ENCODE measurements around the gene EIF3I. TPM values are rescaled to one million over a fixed set of nuclear protein-coding genes. Genes with fewer than 3 reads are reported as not detected.

EIF3I gene
- total and polyA plus RNA-seq, 2 donors (not counting 1 experiment from before 2014, with no cell fraction given) = 277 to 492 TPM

DNA sequence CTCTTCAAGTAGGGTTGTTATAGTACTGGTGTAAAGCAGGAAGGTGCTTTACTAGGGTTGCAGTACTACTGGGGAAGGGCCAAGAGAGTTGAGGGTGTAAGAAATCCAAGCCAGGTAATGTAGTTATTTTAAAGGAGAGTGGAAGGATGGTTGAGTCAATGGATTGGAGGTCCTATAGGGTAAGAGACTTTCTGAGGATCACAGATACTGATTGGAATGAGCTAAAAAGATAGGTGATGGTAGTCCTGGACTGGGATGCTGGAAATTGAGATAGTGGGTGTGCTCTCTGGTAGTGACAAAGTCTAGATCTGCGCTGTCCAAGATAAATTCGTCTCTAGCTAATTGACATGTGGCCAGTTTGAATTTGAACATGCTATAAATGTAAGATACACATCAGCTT, 35.7 kb upstream of the EIF3I start:
- Histone ChIP-seq H3K4me3 (replicated peaks in 1 of 4; ENCODE audit: control extremely low read depth in 1 of 4, insufficient read depth in 1 of 4, low read depth in 3 of 4, low read length in 4 of 4) (no peak overlapping the region), H2AFZ (ENCODE audit: low read length) (no peak overlapping the region), H3K27me3 (ENCODE audit: control insufficient read depth, insufficient read depth, low read length) (no peaks in the 10 kb centered on the region), H3K27ac (ENCODE audit: insufficient read depth, low read length) (no peak overlapping the region), H3K4me1 (ENCODE audit: control insufficient read depth, extremely low read depth, insufficient read depth, low read length) (peaks cover 1% of the 10 kb centered on the region), H3K79me2 (ENCODE audit: control insufficient read depth, insufficient read depth, low read length) (peaks cover 58% of the 10 kb centered on the region), H3K9me3 (ENCODE audit: control insufficient read depth, insufficient read depth, low read depth, low read length) (no peaks in the 10 kb centered on the region), H3K36me3 (ENCODE audit: control insufficient read depth, insufficient read depth, low read length) (peaks cover 42% of the 10 kb centered on the region), H3K4me2 (ENCODE audit: extremely low read depth, insufficient read depth, low read length) (no peak overlapping the region), H4K20me1 (ENCODE audit: control insufficient read depth, extremely low read depth, insufficient read depth, low read length) (peaks cover 3% of the 10 kb centered on the region), H3K9ac (ENCODE audit: insufficient read depth, low read length) (no peak overlapping the region)
- DNase-seq (ENCODE audit: low read depth in 2 of 2) = no peak
- no peak for TF ChIP-seq EZH2 (IDR thresholded peaks at IDR 0.05; ENCODE audit: low read length, missing control alignments)
- TF ChIP-seq, protein P1, sequence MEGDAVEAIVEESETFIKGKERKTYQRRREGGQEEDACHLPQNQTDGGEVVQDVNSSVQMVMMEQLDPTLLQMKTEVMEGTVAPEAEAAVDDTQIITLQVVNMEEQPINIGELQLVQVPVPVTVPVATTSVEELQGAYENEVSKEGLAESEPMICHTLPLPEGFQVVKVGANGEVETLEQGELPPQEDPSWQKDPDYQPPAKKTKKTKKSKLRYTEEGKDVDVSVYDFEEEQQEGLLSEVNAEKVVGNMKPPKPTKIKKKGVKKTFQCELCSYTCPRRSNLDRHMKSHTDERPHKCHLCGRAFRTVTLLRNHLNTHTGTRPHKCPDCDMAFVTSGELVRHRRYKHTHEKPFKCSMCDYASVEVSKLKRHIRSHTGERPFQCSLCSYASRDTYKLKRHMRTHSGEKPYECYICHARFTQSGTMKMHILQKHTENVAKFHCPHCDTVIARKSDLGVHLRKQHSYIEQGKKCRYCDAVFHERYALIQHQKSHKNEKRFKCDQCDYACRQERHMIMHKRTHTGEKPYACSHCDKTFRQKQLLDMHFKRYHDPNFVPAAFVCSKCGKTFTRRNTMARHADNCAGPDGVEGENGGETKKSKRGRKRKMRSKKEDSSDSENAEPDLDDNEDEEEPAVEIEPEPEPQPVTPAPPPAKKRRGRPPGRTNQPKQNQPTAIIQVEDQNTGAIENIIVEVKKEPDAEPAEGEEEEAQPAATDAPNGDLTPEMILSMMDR (conservative IDR thresholded peaks at IDR 0.05 in 1 of 2, IDR thresholded peaks at IDR 0.05 in 1 of 2; ENCODE audit: low read depth in 1 of 2, low read length in 2 of 2) = no peak

DNA sequence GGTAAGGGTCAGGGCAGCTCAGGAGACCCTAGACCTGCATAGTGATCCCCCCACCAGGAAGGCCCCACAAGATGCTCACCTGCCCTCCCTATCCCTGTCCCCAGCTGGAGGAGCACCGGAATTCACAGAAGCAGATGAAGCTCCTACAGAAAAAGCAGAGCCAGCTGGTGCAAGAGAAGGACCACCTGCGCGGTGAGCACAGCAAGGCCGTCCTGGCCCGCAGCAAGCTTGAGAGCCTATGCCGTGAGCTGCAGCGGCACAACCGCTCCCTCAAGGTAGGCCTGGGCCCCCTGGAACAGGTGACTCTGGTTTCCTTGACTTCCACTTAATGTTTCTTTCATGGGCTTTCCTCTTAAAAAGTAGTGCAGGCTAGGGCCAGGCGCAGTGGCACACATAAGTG, 34.4 kb upstream of the EIF3I start:
- Histone ChIP-seq H3K27ac (ENCODE audit: insufficient read depth, low read length) (no peak overlapping the region), H2AFZ (ENCODE audit: low read length) (no peak overlapping the region), H4K20me1 (ENCODE audit: control insufficient read depth, extremely low read depth, insufficient read depth, low read length) (peaks cover 3% of the 10 kb centered on the region), H3K79me2 (ENCODE audit: control insufficient read depth, insufficient read depth, low read length) (peaks cover 45% of the 10 kb centered on the region), H3K4me3 (replicated peaks in 1 of 4; ENCODE audit: control extremely low read depth in 1 of 4, insufficient read depth in 1 of 4, low read depth in 3 of 4, low read length in 4 of 4) (no peak overlapping the region), H3K36me3 (ENCODE audit: control insufficient read depth, insufficient read depth, low read length) (peaks cover 52% of the 10 kb centered on the region), H3K4me2 (ENCODE audit: extremely low read depth, insufficient read depth, low read length) (no peak overlapping the region), H3K4me1 (ENCODE audit: control insufficient read depth, extremely low read depth, insufficient read depth, low read length) (no peaks in the 10 kb centered on the region), H3K9me3 (ENCODE audit: control insufficient read depth, insufficient read depth, low read depth, low read length) (no peaks in the 10 kb centered on the region), H3K27me3 (ENCODE audit: control insufficient read depth, insufficient read depth, low read length) (no peaks in the 10 kb centered on the region), H3K9ac (ENCODE audit: insufficient read depth, low read length) (no peak overlapping the region)
- TF ChIP-seq, protein P1 (conservative IDR thresholded peaks at IDR 0.05 in 1 of 2, IDR thresholded peaks at IDR 0.05 in 1 of 2; ENCODE audit: low read depth in 1 of 2, low read length in 2 of 2) = no peak
- TF ChIP-seq EZH2 (IDR thresholded peaks at IDR 0.05; ENCODE audit: low read length, missing control alignments) = no peak
- no peak for DNase-seq (ENCODE audit: low read depth in 2 of 2)

DNA sequence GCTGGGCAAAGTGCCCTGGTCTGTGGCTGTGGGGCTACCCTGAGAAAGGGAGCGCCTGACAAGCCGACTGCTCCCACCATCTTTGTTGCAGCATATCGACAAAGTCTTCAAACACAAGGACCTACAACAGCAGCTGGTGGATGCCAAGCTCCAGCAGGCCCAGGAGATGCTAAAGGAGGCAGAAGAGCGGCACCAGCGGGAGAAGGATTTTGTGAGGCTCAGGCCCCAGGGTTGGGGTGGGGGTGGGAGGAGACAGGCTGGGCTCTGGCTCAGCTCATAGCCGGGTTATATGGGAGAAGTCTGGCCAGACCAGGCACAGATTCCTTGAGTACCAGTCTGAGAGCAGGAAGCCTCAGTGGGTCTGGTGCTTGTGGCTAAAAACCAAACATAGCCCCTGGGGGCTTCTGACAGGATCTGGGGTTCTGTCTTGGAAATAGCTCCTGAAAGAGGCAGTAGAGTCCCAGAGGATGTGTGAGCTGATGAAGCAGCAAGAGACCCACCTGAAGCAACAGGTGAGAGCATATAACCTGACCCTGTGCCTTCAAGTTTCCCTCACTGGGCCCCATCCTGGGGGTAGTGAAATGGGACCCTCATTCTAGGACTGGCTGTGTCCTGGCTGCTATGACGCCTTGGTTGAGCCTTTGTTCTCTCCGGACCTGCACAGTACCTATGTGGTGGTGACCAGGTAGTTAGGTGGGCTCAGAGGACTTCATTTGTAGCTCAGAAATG, 29.8 kb upstream of the EIF3I start:
- H3K4me1 ChIP-seq (ENCODE audit: control insufficient read depth, extremely low read depth, insufficient read depth, low read length) = no peaks in the 10 kb centered on the region
- peaks cover 6% of the 10 kb centered on the region for H3K79me2 ChIP-seq (ENCODE audit: control insufficient read depth, insufficient read depth, low read length)
- peaks cover 61% of the 10 kb centered on the region for H3K36me3 ChIP-seq (ENCODE audit: control insufficient read depth, insufficient read depth, low read length)
- no peak overlapping the region for H3K27ac ChIP-seq (ENCODE audit: insufficient read depth, low read length)
- H2AFZ ChIP-seq (ENCODE audit: low read length) = no peak overlapping the region
- H3K4me3 ChIP-seq (replicated peaks in 1 of 4; ENCODE audit: control extremely low read depth in 1 of 4, insufficient read depth in 1 of 4, low read depth in 3 of 4, low read length in 4 of 4) = no peak overlapping the region
- TF ChIP-seq, protein P1 (conservative IDR thresholded peaks at IDR 0.05 in 1 of 2, IDR thresholded peaks at IDR 0.05 in 1 of 2; ENCODE audit: low read depth in 1 of 2, low read length in 2 of 2) = no peak
- no peak for TF ChIP-seq EZH2 (IDR thresholded peaks at IDR 0.05; ENCODE audit: low read length, missing control alignments)
- no peak overlapping the region for H3K4me2 ChIP-seq (ENCODE audit: extremely low read depth, insufficient read depth, low read length)
- no peaks in the 10 kb centered on the region for H4K20me1 ChIP-seq (ENCODE audit: control insufficient read depth, extremely low read depth, insufficient read depth, low read length)
- DNase-seq (ENCODE audit: low read depth in 2 of 2) = no peak
- no peaks in the 10 kb centered on the region for H3K9me3 ChIP-seq (ENCODE audit: control insufficient read depth, insufficient read depth, low read depth, low read length)
- H3K27me3 ChIP-seq (ENCODE audit: control insufficient read depth, insufficient read depth, low read length) = no peaks in the 10 kb centered on the region
- no peak overlapping the region for H3K9ac ChIP-seq (ENCODE audit: insufficient read depth, low read length)
